ENCODE data around the gene CASP2. TPM values are rescaled to one million over a fixed set of nuclear protein-coding genes. Genes with fewer than 3 reads are reported as not detected.

CASP2 gene
- total and polyA plus RNA-seq, 2 of the 13 experiments (the other 11 are each of a cell fraction or from before 2014, with no cell fraction given) = 10.2 to 13.7 TPM

- TF ChIP-seq SALL1 (CRISPR knock-in tag; IDR thresholded peaks at IDR 0.05) (0 out of 2 replicates have a peak, but pooled peaks have one; percentile 3), SOX13 (IDR thresholded peaks at IDR 0.05) (no peak), SOX13 (CRISPR knock-in tag; conservative IDR thresholded peaks at IDR 0.05 in 1 of 2, IDR thresholded peaks at IDR 0.05 in 1 of 2) (0 out of 4 replicates have a peak, but pooled peaks of 1 of the 2 experiments have one; percentile 21), RERE (CRISPR knock-in tag; IDR thresholded peaks at IDR 0.05; ENCODE audit: low read depth) (peak; percentile 12; the same call in 1 of the 2 replicates), ZNF747 (CRISPR knock-in tag; IDR thresholded peaks at IDR 0.05; ENCODE audit: borderline replicate concordance) (no peak), MAZ (IDR thresholded peaks at IDR 0.05; ENCODE audit: borderline replicate concordance, low read depth, low read length) (no peak), MAZ (CRISPR knock-in tag; IDR thresholded peaks at IDR 0.05; ENCODE audit: low read depth) (no peak), ZNF530 (CRISPR knock-in tag; IDR thresholded peaks at IDR 0.05; ENCODE audit: low read depth) (no peak), ZNF205 (CRISPR knock-in tag; IDR thresholded peaks at IDR 0.05) (no peak), MXI1 (IDR thresholded peaks at IDR 0.05; ENCODE audit: borderline replicate concordance, low read depth, low read length) (0 out of 3 replicates have a peak, but pooled peaks have one; percentile 34)
- TF ChIP-seq, protein P1, sequence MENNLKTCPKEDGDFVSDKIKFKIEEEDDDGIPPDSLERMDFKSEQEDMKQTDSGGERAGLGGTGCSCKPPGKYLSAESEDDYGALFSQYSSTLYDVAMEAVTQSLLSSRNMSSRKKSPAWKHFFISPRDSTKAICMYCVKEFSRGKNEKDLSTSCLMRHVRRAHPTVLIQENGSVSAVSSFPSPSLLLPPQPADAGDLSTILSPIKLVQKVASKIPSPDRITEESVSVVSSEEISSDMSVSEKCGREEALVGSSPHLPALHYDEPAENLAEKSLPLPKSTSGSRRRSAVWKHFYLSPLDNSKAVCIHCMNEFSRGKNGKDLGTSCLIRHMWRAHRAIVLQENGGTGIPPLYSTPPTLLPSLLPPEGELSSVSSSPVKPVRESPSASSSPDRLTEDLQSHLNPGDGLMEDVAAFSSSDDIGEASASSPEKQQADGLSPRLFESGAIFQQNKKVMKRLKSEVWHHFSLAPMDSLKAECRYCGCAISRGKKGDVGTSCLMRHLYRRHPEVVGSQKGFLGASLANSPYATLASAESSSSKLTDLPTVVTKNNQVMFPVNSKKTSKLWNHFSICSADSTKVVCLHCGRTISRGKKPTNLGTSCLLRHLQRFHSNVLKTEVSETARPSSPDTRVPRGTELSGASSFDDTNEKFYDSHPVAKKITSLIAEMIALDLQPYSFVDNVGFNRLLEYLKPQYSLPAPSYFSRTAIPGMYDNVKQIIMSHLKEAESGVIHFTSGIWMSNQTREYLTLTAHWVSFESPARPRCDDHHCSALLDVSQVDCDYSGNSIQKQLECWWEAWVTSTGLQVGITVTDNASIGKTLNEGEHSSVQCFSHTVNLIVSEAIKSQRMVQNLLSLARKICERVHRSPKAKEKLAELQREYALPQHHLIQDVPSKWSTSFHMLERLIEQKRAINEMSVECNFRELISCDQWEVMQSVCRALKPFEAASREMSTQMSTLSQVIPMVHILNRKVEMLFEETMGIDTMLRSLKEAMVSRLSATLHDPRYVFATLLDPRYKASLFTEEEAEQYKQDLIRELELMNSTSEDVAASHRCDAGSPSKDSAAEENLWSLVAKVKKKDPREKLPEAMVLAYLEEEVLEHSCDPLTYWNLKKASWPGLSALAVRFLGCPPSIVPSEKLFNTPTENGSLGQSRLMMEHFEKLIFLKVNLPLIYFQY (CRISPR knock-in tag; IDR thresholded peaks at IDR 0.05; ENCODE audit: borderline replicate concordance) = no peak
- TF ChIP-seq, protein P2, sequence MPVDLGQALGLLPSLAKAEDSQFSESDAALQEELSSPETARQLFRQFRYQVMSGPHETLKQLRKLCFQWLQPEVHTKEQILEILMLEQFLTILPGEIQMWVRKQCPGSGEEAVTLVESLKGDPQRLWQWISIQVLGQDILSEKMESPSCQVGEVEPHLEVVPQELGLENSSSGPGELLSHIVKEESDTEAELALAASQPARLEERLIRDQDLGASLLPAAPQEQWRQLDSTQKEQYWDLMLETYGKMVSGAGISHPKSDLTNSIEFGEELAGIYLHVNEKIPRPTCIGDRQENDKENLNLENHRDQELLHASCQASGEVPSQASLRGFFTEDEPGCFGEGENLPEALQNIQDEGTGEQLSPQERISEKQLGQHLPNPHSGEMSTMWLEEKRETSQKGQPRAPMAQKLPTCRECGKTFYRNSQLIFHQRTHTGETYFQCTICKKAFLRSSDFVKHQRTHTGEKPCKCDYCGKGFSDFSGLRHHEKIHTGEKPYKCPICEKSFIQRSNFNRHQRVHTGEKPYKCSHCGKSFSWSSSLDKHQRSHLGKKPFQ (CRISPR knock-in tag; IDR thresholded peaks at IDR 0.05; ENCODE audit: insufficient replicate concordance) = no peak
These were observed 2.7 kb upstream of the CASP2 start (continued) for GRCh38 chr7:143285470-143285778.
